Anterior cingulate cortex (tissue), 58 donors: ENCODE measurements around the gene ICAM2.
"Not testable (repeated sequence)": the region's sequence is repeated elsewhere in the genome, so short reads cannot be mapped to it uniquely, and the experiment has no call there.

Source experiments
- DNase-seq, 58 donors: peaks; one replicate each; lab custom pipeline; 2025; lab: John Stamatoyannopoulos, UW

ICAM2 gene

DNA sequence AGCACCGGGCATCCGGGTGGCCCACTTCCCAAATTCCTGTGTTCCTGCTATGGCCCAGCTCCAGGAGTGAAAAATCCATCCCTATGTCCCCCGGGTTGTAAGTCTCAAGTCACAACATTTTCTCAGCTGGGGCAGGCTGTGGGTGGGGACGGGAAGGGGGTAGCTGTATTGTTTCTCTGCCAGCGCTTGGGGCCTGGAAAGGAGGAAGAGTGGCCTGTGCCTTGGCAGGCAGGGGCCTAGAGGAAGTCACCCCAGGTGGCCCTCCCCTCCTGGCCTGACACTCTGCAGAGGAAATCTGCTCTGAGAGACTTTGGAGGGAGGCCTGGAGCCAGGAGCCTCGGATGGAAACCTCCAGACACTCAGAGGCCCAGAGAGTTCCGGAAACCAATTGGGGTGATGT, 37.1 kb downstream of the ICAM2 start:
- DNase-seq: no peak

DNA sequence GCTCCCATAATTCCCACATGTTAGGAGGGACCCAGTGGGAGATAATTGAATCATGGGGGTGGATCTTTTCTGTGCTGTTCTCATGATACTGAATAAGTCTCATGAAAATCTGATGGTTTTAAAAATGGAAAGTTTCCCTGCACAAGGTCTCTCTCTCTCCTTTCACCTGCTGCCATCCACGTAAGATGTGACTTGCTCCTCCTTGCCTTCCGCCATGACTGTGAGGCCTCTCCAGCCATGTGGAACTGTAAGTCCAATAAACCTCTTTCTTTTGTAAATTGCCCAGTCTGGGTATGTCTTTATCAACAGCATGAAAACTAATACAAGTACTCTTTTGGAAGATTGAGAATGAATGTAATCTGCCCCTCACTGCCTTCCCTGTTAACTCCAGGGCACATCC, 37.8 kb downstream of the ICAM2 start:
- DNase-seq: not testable (repeated sequence)

DNA sequence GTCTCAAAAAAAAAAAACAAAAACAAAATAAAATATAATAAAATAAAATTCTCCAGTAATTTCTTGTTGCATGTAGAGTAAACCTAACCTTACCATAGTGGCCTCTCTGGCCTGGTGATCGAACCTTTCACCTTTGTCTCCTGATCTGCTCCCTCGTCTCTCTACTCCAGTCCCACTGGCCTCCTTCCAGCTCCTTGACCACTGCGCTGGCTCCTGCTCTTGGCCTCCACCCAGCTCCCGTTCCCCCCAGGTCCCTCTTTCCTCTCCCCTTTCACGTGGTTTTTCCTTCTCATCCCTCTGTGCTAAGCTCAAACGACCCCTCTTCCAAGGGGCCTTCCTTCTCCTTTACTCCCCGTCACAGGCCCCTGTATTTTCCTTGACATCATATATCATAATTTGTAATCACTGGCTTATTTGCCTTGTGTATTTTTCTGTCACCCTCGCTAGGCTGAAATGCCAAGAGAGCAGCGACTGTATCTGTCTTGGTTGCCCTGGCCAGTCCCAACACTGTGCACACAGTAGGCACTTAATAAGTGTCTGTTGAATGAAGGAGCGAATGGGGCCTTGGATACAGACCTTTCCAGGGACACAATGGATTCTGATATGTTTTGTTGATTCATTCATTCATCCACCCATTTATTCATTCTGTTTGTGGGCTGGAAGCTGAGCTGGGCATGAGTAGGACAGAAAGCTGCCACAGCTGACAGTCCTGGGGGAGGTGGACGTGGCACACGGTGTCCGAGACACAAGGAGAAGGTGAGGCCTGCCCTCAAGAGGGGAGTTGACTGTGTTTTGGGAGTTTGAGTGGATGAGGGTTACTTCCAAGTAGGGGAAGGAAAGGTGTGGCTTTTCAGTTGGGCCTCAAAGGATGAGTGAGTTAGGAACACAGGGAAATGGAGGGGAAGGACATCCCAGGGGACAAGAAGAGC, 41.9 kb downstream of the ICAM2 start:
- no peak for DNase-seq

DNA sequence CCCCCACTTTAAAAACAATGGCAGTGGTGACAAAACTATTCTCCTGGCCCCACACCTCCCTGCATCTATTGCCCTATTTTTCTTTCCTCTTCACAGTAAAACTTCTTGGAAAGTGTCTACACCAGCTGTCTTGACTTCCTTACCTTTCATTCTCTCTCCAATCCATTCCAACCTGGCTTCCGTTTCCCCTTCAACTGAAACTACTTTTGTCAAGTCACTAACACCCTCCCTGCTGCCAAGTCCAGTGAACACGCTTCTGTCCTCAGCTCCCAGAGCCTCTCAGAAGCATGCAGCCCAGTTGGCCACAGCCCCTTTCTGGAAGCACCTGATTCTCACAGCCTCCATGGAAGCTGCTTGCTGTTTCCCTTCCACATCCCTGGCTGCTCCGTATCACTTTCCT, 43.7 kb downstream of the ICAM2 start:
- peak in 1 of 58 donors; percentile 8 for DNase-seq

DNA sequence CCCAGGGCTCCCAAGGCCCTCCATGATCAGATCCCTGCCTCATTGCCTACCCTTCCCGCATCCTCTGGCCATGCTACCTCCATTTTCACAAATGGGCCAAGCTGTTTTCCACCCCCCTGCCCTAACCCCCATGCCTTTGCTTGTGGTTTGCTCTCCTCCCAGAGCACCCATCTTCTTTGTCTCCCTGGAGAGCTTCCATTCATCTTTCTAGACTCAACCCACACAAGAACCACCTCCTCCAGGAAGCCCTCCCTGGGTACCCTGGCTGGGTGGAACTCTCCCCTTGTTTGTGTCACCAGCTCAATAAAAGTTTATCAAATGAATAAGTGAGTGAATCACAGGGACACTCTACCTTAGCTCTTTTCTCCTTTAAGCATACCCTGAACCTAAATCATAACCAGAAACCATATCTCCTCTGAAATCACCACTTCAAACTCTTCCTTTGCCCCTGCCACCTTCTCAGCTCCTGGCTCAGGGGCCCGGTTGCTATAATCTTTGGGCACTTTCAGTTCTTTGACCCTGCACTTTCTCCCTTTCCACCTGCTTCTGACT, 44.8 kb downstream of the ICAM2 start:
- no peak for DNase-seq

DNA sequence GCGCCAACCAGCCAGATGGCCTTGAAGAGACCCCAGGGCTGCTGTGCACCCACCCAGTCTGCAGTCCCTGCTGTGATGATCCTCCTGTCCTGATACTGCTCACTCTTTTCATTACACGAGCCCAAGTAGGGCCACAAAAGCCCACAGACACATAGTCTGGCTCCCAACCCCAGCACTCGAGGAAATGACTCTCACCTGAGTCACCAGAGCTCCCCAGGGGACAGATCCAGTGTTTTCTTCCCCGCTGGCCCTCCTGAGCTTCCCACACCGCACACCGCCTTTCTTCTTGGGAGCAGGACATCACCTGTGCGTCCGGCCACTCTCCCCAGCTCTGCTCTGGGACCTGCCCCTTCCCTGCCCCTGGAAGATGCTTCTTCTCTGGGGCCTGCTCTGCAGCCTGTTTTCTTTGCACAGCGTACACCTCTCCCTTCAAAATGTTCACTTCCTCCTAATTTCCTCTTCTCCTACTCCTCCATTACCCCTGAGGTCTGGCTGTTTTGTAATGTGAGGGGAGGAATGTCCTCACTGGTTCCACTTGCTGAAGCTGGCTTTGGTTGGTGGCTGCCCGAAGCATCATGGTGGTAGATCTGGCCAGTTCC, 45.7 kb downstream of the ICAM2 start:
- no peak for DNase-seq

DNA sequence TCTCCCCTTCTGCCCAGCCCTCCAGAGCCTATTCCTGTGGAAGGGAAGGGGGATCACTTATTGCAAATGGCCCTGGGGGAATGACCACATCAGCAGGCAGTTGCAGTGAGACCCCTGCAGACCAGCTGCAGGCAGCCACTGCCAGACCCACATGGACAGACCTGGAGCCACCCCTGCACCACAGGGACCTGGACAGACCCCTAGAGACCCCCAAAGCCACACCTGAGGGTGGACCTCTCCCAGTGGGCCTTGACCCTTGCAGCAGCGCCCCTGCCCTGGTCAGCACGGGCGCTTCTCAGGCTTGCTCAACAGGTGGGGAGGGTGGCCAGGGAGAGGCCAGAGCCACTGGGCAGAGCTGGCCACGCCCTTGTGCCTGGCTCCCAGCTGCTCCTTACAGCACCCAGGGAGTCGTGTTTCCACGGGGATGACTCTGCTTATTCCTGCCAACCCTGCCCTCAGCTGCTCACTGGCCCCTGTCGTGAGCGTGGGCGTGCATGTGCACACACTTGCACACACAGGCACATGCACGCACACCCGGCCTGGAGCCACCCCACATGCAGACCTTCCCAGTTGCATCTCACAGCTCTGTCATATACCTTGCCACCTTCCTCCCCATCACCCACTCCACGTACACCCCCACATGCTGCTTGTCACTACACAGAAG, 46.4 kb downstream of the ICAM2 start:
- no peak for DNase-seq

DNA sequence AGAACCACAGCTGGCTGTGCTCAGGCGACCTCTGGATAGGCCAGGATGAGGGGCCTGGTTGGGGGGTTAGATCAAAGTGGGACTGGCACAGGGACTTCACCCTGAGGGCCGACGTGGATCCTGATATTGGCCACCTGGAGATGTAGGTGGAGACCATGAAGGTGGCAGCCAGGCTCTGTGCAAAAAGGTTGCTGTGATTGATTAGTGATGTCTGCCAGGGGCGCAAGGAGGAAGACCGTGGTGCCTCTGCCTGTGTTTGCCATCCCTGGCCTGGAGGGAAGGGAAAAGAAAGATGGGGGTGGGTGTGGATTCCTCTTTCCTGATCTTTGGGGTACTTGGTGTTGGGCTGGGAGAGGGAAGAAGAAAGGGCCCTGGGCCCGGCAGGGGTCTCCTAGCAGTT, 47.2 kb downstream of the ICAM2 start:
- no peak for DNase-seq

DNA sequence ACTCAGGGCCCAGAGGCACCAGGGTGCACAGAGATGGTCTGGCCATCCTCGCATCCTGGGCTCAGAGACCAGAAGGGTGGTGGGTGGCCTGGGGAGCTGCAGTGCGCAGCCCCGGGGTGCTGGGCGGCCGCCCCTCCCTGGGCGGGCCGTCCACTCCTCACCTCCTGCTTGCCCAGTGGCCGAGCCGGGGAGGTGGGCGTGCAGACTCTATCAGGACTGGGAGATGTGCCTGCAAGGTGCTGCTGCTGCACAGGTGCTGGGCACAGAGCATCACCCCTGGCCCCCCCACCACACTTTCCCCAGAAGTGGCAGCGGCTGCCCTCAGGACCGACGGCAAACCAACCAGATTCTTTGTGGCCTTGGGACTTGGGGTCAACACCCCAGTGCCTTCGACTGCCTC, 47.6 kb downstream of the ICAM2 start, which contains the start of gene SCN4A:
Gene SCN4A (minus strand): TSS at position 123 of the 400 bp plus-strand sequence. CDS start 77 bp downstream, at position 46.
- DNase-seq: no peak

DNA sequence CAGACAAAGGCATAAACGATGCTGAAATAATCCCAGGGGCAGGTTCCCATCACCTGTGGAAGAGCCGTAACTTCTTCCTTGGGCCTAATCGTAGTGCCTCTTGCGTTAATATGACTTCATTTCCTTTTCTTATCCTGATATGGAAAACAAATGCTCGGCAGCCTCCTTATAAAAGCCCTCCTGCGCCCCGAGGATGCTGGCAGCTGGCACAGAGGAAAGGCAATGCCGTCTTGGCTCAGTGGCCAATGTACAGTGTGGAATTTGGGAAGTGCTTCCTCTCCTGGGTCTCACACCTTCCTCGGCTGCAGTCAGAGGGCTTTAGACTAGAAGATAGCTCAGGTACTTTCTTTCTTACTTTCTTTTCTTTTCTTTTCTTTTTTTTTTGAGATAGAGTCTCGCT, 51.2 kb downstream of the ICAM2 start:
- no peak for DNase-seq

DNA sequence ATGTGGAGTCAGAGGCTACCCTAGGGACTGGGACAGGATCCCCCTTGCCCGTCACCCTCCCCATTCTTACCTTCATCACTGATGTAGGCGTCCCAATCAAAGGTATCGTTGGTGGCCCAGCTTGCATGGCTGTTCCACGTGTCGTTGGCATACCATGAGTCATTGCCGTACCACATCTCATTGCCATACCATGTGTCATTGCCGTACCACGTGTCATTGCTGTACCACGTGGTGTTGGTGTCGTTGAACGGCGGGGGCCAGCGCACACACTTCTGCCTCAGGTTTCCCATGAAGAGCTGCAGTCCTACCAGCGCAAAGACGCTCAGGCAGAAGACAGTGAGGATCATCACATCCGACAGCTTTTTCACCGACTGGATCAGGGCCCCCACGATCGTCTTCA, 52.5 kb downstream of the ICAM2 start:
- no peak for DNase-seq

DNA sequence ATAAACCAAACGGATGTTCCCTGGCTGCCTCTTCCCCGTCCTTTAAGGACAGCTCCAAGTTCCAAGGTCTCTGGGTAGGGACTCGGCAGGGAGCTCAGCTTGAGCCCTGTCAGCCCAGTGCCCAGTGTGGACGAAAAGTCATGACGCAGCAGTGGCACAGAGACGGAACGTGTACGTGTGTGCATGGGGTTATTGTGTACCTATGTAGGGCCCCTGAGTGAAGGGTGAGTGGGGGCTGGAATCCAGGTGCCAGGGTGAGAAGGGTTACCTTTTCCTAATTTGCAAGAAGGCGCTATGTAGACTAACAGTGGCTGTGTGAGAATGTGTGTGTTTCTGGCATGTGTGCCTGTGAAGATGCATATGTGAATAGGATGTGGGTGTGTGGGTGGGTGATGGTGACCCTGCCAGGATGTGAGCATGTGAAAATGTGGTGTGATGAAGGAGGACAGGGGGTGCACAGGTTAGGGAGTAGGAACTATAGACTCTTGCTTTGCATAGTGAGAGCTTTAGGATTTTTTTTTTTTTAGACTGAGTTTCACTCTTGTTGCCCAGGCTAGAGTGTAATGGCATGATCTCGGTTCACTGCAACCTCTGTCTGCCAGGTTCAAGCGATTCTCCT, 53.7 kb downstream of the ICAM2 start:
- no peak for DNase-seq

DNA sequence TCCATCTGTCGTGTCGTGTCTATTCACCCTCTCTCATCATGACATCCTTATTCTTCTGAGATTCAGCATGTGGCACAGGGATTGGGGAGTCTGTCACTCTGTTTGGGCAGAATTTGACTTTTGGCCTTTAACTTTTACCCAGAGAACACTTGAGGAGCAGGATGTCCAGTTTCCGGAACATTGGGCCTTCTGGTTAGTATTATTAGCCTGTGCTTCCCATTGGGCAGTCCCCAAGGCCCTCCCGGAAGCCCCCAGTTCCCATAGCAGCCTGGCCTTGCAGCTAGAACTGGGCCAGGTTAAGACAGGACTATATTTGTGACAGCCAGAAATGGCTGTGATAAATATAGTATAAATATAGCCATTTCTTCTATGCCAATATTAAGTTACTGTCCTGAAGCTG, 57.3 kb downstream of the ICAM2 start:
- DNase-seq: no peak

DNA sequence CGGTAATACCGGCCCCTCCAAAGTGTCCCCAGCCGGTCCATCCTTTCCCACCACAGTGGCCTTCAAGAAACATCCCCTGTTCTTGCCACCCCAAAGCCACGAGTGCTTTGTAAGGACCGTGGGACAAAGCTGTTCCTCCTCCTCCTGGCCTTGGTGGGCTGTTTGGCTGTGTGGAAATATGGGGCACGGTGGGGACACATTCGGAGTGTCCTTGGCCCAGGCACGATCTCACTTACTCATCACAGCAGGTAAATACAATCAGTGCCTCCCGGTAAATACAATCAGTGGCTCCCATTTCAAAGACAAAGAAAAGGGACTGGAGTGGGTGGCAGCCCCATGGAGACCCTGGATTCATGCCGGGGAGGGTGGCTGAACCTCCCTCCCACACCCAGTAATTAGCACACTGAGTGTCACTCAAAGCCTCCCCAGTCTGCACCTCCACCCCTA, 58.1 kb downstream of the ICAM2 start:
- DNase-seq: no peak

DNA sequence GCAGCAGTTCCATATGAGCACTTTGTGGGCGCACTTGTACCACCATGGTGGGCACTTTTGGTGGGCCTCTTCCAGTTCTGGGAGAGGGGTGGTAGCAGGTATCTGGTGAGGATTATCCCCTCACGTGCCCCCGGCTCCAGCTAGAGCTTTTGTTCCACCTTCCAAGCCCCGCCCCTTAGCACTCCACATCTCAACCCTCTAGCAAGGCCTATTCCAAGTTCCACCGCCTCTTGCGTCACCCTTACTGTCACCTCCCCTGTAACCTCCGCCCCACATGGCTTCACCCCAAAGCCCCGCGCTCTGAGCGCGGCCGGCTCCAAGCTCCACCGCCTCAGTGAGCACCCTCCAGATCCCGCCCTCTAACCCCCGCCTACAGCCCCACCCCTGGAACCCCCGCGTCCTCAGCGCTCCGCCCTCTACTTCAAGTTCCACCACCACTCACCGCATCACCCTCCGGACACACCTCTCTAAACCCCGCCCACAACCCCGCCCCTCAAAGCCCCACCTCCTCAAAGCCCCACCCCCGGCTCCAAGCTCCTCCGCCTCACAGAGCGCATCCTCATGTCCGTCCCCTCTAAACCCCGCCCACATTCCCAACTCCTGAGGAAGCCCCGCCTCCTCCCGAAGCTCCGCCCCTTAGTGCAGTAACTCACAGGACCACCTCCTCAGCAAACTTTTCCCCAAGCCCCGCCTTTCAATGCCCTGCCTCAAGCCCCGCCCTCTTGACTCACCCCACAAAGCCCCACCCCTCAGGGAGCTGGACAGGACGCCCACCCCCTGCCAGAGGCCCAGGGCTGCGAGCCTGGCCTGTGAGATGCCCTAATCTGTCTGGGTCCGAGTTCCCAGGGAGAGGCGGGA, 58.8 kb downstream of the ICAM2 start:
- peak in 2 of 58 donors; percentile 23 to 52 for DNase-seq

DNA sequence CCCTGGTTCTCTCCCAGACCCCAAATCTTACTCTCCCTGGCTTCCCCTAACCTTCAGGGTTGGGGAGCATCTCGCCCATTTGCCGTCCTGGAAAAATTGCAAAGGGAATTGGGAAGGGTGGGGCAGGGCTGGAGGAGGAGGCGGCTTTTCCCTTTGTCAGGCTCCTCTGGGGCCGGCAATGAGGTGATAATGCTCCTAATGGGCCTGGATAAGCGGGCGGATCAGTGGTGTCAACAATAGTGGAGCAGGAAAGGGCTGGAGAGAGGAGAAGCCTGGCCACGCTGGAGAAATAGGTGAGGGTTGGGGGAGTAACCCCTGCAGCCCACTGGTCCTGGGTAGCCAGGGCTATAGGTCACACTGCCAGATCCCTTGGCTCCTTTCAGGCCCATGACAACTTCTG, 60.0 kb downstream of the ICAM2 start:
- no peak for DNase-seq

DNA sequence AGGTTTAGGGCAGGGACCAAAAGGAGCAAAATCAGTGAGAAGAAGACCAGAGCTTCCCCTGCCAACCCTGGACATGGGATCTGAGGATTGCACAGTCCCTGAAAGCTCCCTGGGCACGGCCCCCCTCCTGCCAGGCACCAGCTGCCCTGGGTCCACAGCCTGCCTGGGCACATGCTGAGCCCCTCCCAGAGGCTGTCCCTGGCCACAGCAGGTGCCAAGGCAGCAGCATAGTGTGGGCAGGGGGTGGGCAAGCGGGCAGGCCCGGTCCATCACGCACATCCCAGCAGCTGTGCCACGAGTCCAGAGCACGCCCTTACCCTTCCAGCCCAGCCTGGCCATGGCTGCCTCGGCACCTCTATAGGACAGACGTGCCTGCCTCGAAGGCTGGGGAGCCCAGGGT, 60.4 kb downstream of the ICAM2 start:
- no peak for DNase-seq

DNA sequence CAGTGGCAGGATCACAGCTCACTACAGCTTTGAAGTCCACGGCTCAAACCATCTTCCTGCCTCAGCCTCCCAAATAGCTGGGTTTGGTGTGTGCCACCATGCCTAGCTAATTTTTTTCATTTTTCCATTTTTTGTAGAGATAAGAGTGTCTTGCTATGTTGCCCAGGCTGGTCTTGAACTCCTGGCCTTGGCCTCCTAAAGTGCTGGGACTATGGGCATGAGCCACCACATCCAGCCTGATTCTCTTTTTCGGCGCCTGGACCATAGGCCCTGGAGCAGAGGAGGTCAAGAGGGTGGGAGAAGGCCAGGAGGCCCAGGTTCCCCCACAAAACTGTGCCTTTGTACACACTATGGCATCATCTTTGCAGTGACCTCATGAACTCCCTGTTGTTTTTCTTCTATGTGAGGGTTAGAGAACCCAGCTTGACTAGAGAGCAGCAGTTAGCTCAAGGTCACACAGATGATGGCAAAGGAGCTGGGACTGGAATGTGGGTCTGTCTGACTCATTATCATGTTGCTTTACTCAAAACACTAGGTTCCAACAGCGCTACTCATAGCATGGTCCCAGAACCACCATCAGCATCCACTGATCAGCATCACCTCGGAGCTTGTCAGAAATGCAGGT, 64.0 kb downstream of the ICAM2 start:
- no peak for DNase-seq

DNA sequence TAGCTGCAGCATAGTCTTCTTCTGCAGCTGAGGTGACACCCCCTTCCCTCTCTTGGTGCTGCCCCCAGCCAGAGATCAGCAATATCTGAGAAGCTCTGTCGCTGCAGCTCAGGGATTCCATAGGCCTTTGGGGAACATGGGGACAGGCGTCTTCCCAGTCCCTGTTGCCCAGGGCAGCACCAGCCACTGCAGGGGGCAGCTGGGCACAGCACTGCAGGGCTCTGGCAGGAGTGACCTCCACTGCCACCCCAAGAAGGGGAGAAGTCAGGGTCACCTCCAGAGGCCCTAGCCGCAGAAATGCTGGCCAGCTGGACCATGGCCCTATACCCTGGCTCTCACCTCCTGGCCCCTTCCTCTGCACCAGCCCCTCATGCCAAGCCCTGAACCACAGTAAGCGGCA, 64.6 kb downstream of the ICAM2 start:
- DNase-seq: no peak
